Hematopoietic multipotent progenitor cell treated with erythropoietin and hydrocortisone succinate and interleukin-3 and kit ligand, for 15 days (in vitro differentiated cells): ENCODE measurements around the gene TUSC1.
"Not testable (repeated sequence)": the region's sequence is repeated elsewhere in the genome, so short reads cannot be mapped to it uniquely, and the experiment has no call there.

ENCODE experiments used
- DNase-seq: peaks from one replicate; pipeline ENCODE4 v3.0.0-alpha.2; 2015; ENCODE audit warnings: low spot score

TUSC1 gene

GRCh38 chr9:25678147-25678666 is at the start of gene TUSC1:
Gene TUSC1 (minus strand): TSS chr9:25678444. CDS start chr9:25678312, 132 bp downstream.
- peak; percentile 39 for DNase-seq

GRCh38 chr9:25726871-25727410 is 48.7 kb upstream of the TUSC1 start:
- DNase-seq, result no peak

GRCh38 chr9:25724424-25724823 is 46.2 kb upstream of the TUSC1 start:
- no peak for DNase-seq

- no peak for DNase-seq
Measured at GRCh38 chr9:25716220-25716872, 38.1 kb upstream of the TUSC1 start.

- DNase-seq, result no peak
Measured at GRCh38 chr9:25709941-25710340, 31.7 kb upstream of the TUSC1 start.

GRCh38 chr9:25704800-25705199 is 26.6 kb upstream of the TUSC1 start:
- DNase-seq, result no peak

- DNase-seq, result no peak
Measured at GRCh38 chr9:25703701-25704357, 25.6 kb upstream of the TUSC1 start.

GRCh38 chr9:25702536-25702935 is 24.3 kb upstream of the TUSC1 start:
- no peak for DNase-seq

GRCh38 chr9:25700899-25701298 is 22.7 kb upstream of the TUSC1 start:
- DNase-seq, result not testable (repeated sequence)

- DNase-seq, result no peak
Measured at GRCh38 chr9:25700430-25700829, 22.2 kb upstream of the TUSC1 start.

- no peak for DNase-seq
Measured at GRCh38 chr9:25691786-25692185, 13.5 kb upstream of the TUSC1 start.

GRCh38 chr9:25684321-25684720 is 6.1 kb upstream of the TUSC1 start:
- no peak for DNase-seq

GRCh38 chr9:25681266-25681665 is 3.0 kb upstream of the TUSC1 start:
- no peak for DNase-seq

- no peak for DNase-seq
Measured at GRCh38 chr9:25678846-25679360, 659 bp upstream of the TUSC1 start.

- DNase-seq, result peak; percentile 36
Measured at GRCh38 chr9:25677301-25678146, 720 bp downstream of the TUSC1 start.

GRCh38 chr9:25675858-25676257 is 2.4 kb downstream of the TUSC1 start:
- DNase-seq, result not testable (repeated sequence)

- DNase-seq, result no peak
Measured at GRCh38 chr9:25658571-25658970, 19.7 kb downstream of the TUSC1 start.

- DNase-seq, result no peak
Measured at GRCh38 chr9:25654417-25654816, 23.8 kb downstream of the TUSC1 start.

GRCh38 chr9:25648116-25648515 is 30.1 kb downstream of the TUSC1 start:
- no peak for DNase-seq

GRCh38 chr9:25636026-25636425 is 42.2 kb downstream of the TUSC1 start:
- DNase-seq, result no peak

GRCh38 chr9:25629231-25629630 is 49.0 kb downstream of the TUSC1 start:
- no peak for DNase-seq
